ENCODE measurements around the gene GNAZ.

Gene GNAZ

DNA sequence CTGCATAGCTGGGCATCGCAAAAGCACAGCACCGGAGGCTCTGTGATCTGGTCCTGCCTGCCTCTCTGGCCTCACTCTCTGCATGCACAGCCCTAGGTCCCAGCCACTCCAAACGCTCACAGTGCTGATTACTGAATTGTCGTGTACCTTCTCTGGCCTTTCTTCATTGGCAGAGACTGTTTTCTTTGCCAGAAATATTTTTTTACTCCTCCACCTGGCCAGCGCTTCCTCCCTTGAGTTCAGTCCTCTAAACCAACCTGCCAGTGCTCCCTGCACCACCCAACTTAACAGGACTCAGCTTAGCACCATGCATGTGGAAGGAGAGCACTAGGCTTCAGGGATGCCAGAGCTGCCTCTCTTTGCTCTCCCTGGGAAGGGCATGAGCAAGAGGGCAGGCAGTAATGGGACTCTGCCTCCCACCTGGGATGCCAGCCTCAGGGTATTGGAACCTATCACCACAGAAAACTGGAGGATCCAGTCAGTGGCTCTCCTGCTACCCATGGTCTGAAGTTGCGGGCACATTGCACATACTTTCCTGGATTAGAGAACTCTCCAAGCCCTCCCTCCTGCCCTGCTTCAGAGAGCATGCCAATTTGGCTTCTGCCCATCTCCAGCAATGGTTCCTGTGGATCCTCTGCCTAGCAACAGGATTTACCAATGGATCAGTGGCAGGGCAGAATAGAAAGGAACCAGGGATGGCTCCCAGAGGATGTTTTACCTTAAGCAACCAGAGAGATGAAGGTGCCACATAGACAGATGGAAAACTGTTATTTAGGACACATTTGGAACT, 37.0 kb upstream of the GNAZ start:
- TF ChIP-seq, protein P1, sequence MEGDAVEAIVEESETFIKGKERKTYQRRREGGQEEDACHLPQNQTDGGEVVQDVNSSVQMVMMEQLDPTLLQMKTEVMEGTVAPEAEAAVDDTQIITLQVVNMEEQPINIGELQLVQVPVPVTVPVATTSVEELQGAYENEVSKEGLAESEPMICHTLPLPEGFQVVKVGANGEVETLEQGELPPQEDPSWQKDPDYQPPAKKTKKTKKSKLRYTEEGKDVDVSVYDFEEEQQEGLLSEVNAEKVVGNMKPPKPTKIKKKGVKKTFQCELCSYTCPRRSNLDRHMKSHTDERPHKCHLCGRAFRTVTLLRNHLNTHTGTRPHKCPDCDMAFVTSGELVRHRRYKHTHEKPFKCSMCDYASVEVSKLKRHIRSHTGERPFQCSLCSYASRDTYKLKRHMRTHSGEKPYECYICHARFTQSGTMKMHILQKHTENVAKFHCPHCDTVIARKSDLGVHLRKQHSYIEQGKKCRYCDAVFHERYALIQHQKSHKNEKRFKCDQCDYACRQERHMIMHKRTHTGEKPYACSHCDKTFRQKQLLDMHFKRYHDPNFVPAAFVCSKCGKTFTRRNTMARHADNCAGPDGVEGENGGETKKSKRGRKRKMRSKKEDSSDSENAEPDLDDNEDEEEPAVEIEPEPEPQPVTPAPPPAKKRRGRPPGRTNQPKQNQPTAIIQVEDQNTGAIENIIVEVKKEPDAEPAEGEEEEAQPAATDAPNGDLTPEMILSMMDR (IDR thresholded peaks at IDR 0.05; ENCODE audit: poor library complexity, severe bottlenecking) = no peak
- ATAC-seq (ENCODE audit: low read depth) (no peak), DNase-seq (ENCODE audit: low spot score) (no peak)
- H3K27ac ChIP-seq (ENCODE audit: poor library complexity, severe bottlenecking) = no peak overlapping the region
- H3K4me1 ChIP-seq (ENCODE audit: insufficient read depth, poor library complexity, severe bottlenecking) = no peaks in the 10 kb centered on the region
- no peaks in the 10 kb centered on the region for H3K36me3 ChIP-seq (ENCODE audit: low read depth)
- peaks cover 4% of the 10 kb centered on the region for H3K9me3 ChIP-seq (ENCODE audit: severe bottlenecking)
- no peak overlapping the region for H3K4me3 ChIP-seq (ENCODE audit: severe bottlenecking)
- peaks cover 11% of the 10 kb centered on the region for H3K27me3 ChIP-seq (ENCODE audit: insufficient read depth, poor library complexity, severe bottlenecking)

GRCh38 chr22:23034621-23035556, 35.4 kb upstream of the GNAZ start:
- H3K36me3 ChIP-seq (ENCODE audit: low read depth) = no peaks in the 10 kb centered on the region
- no peaks in the 10 kb centered on the region for H3K4me1 ChIP-seq (ENCODE audit: insufficient read depth, poor library complexity, severe bottlenecking)
- H3K27me3 ChIP-seq (ENCODE audit: insufficient read depth, poor library complexity, severe bottlenecking) = peaks cover 6% of the 10 kb centered on the region
- peaks cover 4% of the 10 kb centered on the region for H3K9me3 ChIP-seq (ENCODE audit: severe bottlenecking)
- H3K27ac ChIP-seq (ENCODE audit: poor library complexity, severe bottlenecking) = no peak overlapping the region
- no peak for ATAC-seq (ENCODE audit: low read depth)
- TF ChIP-seq, protein P1 (IDR thresholded peaks at IDR 0.05; ENCODE audit: poor library complexity, severe bottlenecking) = no peak
- DNase-seq (ENCODE audit: low spot score) = no peak
- H3K4me3 ChIP-seq (ENCODE audit: severe bottlenecking) = no peak overlapping the region

DNA sequence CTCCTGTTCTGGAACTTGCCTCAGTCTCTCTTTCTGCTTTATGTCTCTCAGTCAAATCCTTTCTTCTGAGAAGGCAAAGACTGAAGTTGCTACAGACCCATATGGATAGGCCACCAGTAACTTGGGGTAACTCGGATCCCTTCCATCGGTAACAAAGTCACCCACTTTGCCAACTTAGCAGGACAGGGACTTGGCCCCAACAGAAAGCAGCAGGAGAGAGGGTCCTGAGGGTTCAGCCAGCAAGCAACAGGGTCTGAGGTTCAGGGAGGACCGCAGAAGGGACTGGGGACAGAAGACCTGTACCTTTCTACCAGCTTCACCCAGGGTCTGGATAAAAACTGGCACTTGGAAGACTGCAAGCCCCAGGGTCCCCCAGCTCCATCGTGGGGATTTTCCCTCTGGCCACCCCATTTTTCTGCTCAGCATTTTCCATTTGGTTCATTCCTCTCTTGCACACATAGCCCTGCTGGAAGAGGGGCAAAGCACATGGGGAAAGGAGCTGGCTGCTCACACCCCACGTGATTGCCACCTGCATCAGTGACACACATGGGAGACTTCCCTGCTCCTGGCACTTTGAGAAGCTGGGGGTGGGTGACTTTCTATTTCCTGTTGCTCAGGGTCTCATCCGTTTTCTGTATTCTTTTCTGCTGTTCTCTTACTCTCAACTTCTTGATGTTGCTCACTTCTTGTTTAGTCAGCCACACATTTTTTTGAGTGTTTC, 34.6 kb upstream of the GNAZ start:
- ATAC-seq (ENCODE audit: low read depth) = no peak
- H3K27me3 ChIP-seq (ENCODE audit: insufficient read depth, poor library complexity, severe bottlenecking) = no peaks in the 10 kb centered on the region
- H3K4me3 ChIP-seq (ENCODE audit: severe bottlenecking) = no peak overlapping the region
- H3K27ac ChIP-seq (ENCODE audit: poor library complexity, severe bottlenecking) = no peak overlapping the region
- no peak for DNase-seq (ENCODE audit: low spot score)
- no peaks in the 10 kb centered on the region for H3K4me1 ChIP-seq (ENCODE audit: insufficient read depth, poor library complexity, severe bottlenecking)
- H3K9me3 ChIP-seq (ENCODE audit: severe bottlenecking) = peaks cover 4% of the 10 kb centered on the region
- TF ChIP-seq, protein P1 (IDR thresholded peaks at IDR 0.05; ENCODE audit: poor library complexity, severe bottlenecking) = no peak
- no peaks in the 10 kb centered on the region for H3K36me3 ChIP-seq (ENCODE audit: low read depth)

GRCh38 chr22:23036684-23037428, 33.5 kb upstream of the GNAZ start:
- Histone ChIP-seq H3K36me3 (ENCODE audit: low read depth) (no peaks in the 10 kb centered on the region), H3K9me3 (ENCODE audit: severe bottlenecking) (peaks cover 4% of the 10 kb centered on the region), H3K4me3 (ENCODE audit: severe bottlenecking) (no peak overlapping the region), H3K27ac (ENCODE audit: poor library complexity, severe bottlenecking) (no peak overlapping the region), H3K27me3 (ENCODE audit: insufficient read depth, poor library complexity, severe bottlenecking) (no peaks in the 10 kb centered on the region), H3K4me1 (ENCODE audit: insufficient read depth, poor library complexity, severe bottlenecking) (peaks cover 3% of the 10 kb centered on the region)
- DNase-seq (ENCODE audit: low spot score) (no peak), ATAC-seq (ENCODE audit: low read depth) (peak; percentile 73; the same call in 2 of the 3 replicates)
- TF ChIP-seq, protein P1 (IDR thresholded peaks at IDR 0.05; ENCODE audit: poor library complexity, severe bottlenecking) = no peak

All from RWPE2 (cell line).